Fibroblast of mammary gland (primary cell): ENCODE results near the gene FBXL7.
A peak's percentile ranks its signal among the peaks of the same experiment; 100 is the strongest.

Source experiments
- DNase-seq: peaks from one replicate; pipeline ENCODE4 v3.0.0-alpha.2; 2010; ENCODE audit warnings: low read depth
- H3K4me3 ChIP-seq: 2 replicates; pipeline ENCODE4 v1.5.1; 2011; ENCODE audit warnings: low read depth, mild to moderate bottlenecking, low read length, moderate library complexity; ENCODE audit not compliant: control insufficient read depth
- TF ChIP-seq, protein P1 (sequence below): conservative IDR thresholded peaks from 2 replicates; pipeline ENCODE4 v1.5.1; 2011; ENCODE audit warnings: low read depth, low read length, inconsistent platforms; ENCODE audit not compliant: control insufficient read depth, insufficient read depth

Gene FBXL7

GRCh38 chr5:15566306-15566705 lies 66.3 kb downstream of the FBXL7 start:
- TF ChIP-seq, protein P1, sequence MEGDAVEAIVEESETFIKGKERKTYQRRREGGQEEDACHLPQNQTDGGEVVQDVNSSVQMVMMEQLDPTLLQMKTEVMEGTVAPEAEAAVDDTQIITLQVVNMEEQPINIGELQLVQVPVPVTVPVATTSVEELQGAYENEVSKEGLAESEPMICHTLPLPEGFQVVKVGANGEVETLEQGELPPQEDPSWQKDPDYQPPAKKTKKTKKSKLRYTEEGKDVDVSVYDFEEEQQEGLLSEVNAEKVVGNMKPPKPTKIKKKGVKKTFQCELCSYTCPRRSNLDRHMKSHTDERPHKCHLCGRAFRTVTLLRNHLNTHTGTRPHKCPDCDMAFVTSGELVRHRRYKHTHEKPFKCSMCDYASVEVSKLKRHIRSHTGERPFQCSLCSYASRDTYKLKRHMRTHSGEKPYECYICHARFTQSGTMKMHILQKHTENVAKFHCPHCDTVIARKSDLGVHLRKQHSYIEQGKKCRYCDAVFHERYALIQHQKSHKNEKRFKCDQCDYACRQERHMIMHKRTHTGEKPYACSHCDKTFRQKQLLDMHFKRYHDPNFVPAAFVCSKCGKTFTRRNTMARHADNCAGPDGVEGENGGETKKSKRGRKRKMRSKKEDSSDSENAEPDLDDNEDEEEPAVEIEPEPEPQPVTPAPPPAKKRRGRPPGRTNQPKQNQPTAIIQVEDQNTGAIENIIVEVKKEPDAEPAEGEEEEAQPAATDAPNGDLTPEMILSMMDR = no peak
- H3K4me3 ChIP-seq = no peak overlapping the region
- peak; percentile 44 for DNase-seq

DNA sequence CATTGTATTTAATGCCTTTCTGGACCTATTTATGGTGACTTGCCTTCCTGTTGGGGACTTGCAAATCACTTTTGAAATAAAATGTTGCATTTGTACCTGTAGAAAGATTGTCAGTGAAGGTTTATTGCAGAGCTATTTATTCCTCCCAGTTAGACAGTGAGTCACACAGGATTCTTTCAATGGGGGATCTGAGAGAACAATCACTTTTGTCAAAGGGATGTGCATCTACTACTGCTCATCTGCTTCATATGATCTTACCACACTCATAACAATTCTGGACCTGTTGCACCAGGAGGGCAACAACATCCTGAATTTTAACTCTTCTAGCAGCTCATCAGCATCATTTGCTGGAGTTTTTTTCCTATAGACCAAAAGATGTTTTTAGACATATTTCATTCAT lies 66.8 kb downstream of the FBXL7 start:
- TF ChIP-seq, protein P1 = no peak
- no peak overlapping the region for H3K4me3 ChIP-seq
- no peak for DNase-seq

DNA sequence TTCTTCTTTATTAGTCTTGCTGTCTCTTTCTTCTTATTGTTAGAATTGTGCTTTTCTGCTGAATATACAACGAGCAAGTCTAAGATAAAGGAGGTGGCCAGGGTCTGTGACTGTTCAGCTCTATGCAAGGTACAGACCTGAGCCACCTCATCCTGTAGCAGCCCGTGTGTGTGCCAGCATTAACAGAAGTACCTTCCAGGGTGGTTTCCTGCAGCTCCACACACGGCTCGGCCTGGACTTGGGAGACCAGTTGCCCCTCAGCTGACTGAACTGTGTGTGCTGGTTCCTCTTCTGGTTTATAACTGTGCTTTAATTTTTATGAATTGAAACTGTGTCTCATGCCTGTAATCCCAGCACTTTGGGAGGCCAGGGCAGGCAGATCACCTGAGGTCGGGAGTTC lies 70.5 kb downstream of the FBXL7 start:
- no peak overlapping the region for H3K4me3 ChIP-seq
- no peak for DNase-seq
- TF ChIP-seq, protein P1 = no peak

DNA sequence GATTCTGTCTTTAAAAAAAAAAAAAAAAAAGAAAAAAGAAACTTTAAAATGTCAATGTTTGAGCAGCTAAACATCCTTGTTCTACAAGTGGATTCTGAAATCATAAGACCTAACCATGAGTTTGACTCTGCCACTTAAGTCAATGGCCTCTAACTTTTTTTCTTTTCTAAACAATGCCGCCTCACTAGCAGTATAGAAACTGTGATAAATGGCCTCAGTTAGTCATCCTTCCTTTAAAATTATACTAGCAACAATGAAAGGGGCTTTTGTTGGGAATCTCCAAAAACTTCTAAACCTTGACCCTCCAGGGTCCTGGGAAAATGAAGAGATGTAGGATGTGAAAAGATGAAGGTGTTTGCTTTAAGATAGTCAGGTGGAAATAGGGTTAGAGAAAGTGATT lies 71.1 kb downstream of the FBXL7 start:
- H3K4me3 ChIP-seq = no peak overlapping the region
- DNase-seq = no peak
- TF ChIP-seq, protein P1 = no peak

- TF ChIP-seq, protein P1 = no peak
- no peak overlapping the region for H3K4me3 ChIP-seq
- DNase-seq = no peak
These were observed 71.6 kb downstream of the FBXL7 start for GRCh38 chr5:15571618-15572017.

DNA sequence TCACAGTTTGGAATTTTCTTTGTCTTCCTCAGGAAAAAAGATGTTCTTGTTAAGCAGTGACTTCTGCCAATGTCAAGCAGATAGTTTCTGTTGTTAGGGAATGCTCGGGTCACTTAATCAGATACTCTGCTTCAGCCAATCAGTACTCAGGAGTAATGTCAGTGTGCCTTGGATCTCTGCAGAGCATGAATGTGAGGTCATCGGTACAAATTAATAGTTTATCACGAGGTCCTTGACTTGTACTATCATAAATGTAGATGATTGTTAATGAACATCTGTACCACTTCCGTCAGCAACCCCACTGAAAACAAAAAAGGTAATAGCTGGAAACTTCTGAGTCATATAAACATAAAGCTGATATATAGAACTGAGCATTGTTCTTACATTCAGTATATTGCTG lies 73.6 kb downstream of the FBXL7 start:
- H3K4me3 ChIP-seq = no peak overlapping the region
- DNase-seq = peak; percentile 17
- TF ChIP-seq, protein P1 = no peak

DNA sequence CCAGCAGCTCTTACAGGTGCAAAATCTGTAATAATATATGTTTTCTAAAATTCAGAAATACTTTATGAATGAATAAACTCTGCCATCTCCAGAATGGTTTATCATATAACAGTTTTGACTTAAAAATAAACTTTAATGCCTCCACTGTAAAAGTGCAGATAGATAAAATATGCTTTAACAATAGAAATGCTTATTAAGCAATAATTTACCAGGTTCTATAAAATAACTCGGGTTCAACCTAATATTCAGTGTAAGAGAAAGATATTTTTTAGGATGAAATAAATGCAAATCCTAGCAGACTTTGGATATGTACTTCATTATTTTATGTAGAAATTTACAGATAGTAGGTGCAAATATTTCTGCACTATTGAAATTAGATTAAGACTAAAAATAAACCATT lies 74.1 kb downstream of the FBXL7 start:
- no peak overlapping the region for H3K4me3 ChIP-seq
- no peak for DNase-seq
- TF ChIP-seq, protein P1 = no peak
